ENCODE measurements around the gene XPR1.
A peak's percentile ranks its signal among the peaks of the same experiment; 100 is the strongest.
"Not testable (repeated sequence)": the region's sequence is repeated elsewhere in the genome, so short reads cannot be mapped to it uniquely, and the experiment has no call there.

The XPR1 gene

GRCh38 chr1:180616439-180616838, 15.4 kb upstream of the XPR1 start:
- no peak for DNase-seq

- no peak for DNase-seq
Observed at GRCh38 chr1:180617774-180618395, 13.9 kb upstream of the XPR1 start.

- DNase-seq: no peak
Observed at GRCh38 chr1:180620581-180620980, 11.2 kb upstream of the XPR1 start.

GRCh38 chr1:180622658-180623508, 8.9 kb upstream of the XPR1 start:
- DNase-seq: no peak

GRCh38 chr1:180623579-180624347, 8.1 kb upstream of the XPR1 start:
- DNase-seq: no peak

GRCh38 chr1:180626711-180627110, 5.1 kb upstream of the XPR1 start:
- no peak for DNase-seq

- DNase-seq: no peak
Observed at GRCh38 chr1:180627411-180627810, 4.4 kb upstream of the XPR1 start.

- no peak for DNase-seq
Observed at GRCh38 chr1:180628646-180629045, 3.2 kb upstream of the XPR1 start.

GRCh38 chr1:180630408-180631193, 1.2 kb upstream of the XPR1 start:
- DNase-seq: no peak

GRCh38 chr1:180631194-180631765, 542 bp upstream of the XPR1 start:
- no peak for DNase-seq

- DNase-seq: peak in 3 of 6 experiments; percentile 50 to 85 (median 63)
Observed at GRCh38 chr1:180632326-180633056, 669 bp downstream of the XPR1 start.

- no peak for DNase-seq
Observed at GRCh38 chr1:180633057-180634056, 1.5 kb downstream of the XPR1 start.

GRCh38 chr1:180636138-180636537, 4.3 kb downstream of the XPR1 start:
- no peak for DNase-seq

GRCh38 chr1:180639871-180640270, 8.0 kb downstream of the XPR1 start:
- no peak for DNase-seq

- no peak for DNase-seq
Observed at GRCh38 chr1:180640531-180640949, 8.7 kb downstream of the XPR1 start.

- DNase-seq: no peak
Observed at GRCh38 chr1:180641662-180642061, 9.8 kb downstream of the XPR1 start.

GRCh38 chr1:180642781-180643180, 11.0 kb downstream of the XPR1 start:
- no peak for DNase-seq

GRCh38 chr1:180643693-180644092, 11.9 kb downstream of the XPR1 start:
- DNase-seq: no peak

GRCh38 chr1:180644526-180645192, 12.8 kb downstream of the XPR1 start:
- no peak for DNase-seq

GRCh38 chr1:180645261-180645660, 13.4 kb downstream of the XPR1 start:
- not testable (repeated sequence) for DNase-seq
